ENCODE measurements around the gene GPD1L.

GPD1L gene

DNA sequence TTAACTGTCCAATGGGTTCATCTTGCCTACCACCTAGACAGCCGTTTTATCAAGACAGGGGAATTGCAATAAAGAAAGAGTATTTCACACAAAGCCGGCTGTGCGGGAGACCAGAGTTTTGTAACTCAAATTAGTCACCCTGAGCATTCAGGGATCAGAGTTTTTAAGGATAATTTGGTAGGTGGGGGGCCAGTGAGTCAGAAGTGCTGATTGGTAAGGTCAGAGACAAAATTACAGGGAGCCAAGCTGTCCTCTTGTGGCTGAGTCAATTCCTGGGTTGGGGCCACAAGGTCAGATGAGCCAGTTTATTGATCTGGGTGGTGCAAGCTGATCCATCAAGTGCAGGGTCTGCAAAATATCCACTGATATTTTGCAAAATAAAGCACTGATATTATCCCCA, 29.9 kb upstream of the GPD1L start:
- H3K27me3 ChIP-seq (ENCODE audit: control insufficient read depth, insufficient read depth, low read length), result no peaks in the 10 kb centered on the region
- no peak overlapping the region for H3K9ac ChIP-seq
- H2AFZ ChIP-seq, result no peak overlapping the region
- no peaks in the 10 kb centered on the region for H3K79me2 ChIP-seq
- no peak overlapping the region for H3K4me2 ChIP-seq (ENCODE audit: low read length)
- H3K4me3 ChIP-seq (ENCODE audit: low read depth, low read length), result no peak overlapping the region
- TF ChIP-seq, protein P1, sequence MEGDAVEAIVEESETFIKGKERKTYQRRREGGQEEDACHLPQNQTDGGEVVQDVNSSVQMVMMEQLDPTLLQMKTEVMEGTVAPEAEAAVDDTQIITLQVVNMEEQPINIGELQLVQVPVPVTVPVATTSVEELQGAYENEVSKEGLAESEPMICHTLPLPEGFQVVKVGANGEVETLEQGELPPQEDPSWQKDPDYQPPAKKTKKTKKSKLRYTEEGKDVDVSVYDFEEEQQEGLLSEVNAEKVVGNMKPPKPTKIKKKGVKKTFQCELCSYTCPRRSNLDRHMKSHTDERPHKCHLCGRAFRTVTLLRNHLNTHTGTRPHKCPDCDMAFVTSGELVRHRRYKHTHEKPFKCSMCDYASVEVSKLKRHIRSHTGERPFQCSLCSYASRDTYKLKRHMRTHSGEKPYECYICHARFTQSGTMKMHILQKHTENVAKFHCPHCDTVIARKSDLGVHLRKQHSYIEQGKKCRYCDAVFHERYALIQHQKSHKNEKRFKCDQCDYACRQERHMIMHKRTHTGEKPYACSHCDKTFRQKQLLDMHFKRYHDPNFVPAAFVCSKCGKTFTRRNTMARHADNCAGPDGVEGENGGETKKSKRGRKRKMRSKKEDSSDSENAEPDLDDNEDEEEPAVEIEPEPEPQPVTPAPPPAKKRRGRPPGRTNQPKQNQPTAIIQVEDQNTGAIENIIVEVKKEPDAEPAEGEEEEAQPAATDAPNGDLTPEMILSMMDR (IDR thresholded peaks at IDR 0.05), result no peak
- H3K9me3 ChIP-seq (ENCODE audit: control insufficient read depth, low read length), result no peaks in the 10 kb centered on the region
- H3K27ac ChIP-seq, result no peak overlapping the region
- no peaks in the 10 kb centered on the region for H3K4me1 ChIP-seq
- no peaks in the 10 kb centered on the region for H3K36me3 ChIP-seq (ENCODE audit: control insufficient read depth, insufficient read depth, low read length)

DNA sequence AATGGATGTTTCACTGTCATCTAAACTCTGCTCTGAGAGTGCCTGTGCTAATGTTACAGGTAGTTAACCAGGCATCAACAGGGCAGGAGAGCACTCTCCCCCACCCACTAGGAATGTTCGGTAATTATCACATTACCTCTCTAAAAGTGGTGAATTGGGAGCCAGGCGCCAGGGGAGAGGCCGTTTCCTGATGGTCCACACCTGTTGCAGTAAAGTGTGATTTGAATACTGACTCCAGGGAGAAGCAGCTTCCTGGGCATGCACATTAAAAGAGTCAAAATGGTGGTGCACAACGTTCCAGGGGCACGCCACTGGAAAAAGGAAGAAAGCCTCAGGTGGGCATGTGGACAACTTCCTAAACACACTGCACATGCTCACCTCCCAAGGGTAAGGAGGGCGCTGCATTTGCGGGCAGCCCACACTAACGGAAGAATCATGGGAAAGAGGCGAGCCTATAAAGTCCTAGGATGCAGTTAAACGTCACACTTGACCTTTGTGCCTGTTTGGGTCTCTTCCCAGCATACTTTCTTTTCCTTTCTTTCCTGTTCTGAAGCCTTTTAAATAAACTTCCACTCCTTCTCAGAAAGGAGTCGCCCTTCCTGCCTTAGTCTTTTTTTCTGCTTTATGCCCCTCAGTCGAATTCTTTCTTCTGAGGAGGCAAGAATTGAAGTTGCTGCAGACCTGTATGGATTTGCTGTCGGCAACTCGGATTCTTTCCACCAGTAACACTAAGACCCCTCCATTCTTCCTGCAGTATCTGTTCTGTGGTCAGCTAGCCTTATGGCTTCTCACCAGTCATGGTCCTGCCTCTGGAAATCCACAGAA, 28.9 kb upstream of the GPD1L start:
- H3K4me3 ChIP-seq (ENCODE audit: low read depth, low read length), result no peak overlapping the region
- H2AFZ ChIP-seq, result no peak overlapping the region
- no peaks in the 10 kb centered on the region for H3K4me1 ChIP-seq
- H3K36me3 ChIP-seq (ENCODE audit: control insufficient read depth, insufficient read depth, low read length), result no peaks in the 10 kb centered on the region
- TF ChIP-seq, protein P1 (IDR thresholded peaks at IDR 0.05), result no peak
- H3K27ac ChIP-seq, result peak overlapping the region; percentile 36
- H3K27me3 ChIP-seq (ENCODE audit: control insufficient read depth, insufficient read depth, low read length), result no peaks in the 10 kb centered on the region
- no peaks in the 10 kb centered on the region for H3K79me2 ChIP-seq
- H3K4me2 ChIP-seq (ENCODE audit: low read length), result no peak overlapping the region
- H3K9ac ChIP-seq, result no peak overlapping the region
- no peaks in the 10 kb centered on the region for H3K9me3 ChIP-seq (ENCODE audit: control insufficient read depth, low read length)

DNA sequence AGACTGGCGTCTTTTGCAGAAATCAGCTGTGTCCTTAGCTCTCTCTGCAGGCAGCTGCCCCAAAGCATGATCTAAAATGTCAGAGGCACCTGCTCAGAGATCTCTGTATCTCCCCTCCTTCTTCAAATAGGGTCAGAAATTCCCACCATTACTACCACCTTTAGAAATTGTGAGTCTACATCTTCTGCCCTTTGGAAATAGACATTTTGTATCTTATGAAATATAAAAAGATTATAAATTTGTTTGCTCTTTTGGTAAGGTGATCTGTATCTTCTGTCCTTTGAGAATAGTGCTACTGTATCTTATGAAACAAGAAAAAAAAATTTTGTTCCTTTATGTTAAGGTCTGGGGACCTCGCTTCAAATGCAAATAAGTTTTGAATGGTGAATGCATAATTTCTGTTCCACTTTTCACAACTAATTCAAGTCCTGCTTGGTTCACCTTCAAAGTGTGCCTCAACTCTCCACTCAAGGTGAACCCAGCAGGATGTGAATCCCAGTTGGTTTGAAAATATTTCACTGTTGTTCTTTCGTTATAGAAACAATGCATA, 28.3 kb upstream of the GPD1L start:
- Histone ChIP-seq H3K9ac (no peak overlapping the region), H2AFZ (no peak overlapping the region), H3K79me2 (no peaks in the 10 kb centered on the region), H3K27ac (no peak overlapping the region), H3K27me3 (ENCODE audit: control insufficient read depth, insufficient read depth, low read length) (no peaks in the 10 kb centered on the region), H3K4me3 (ENCODE audit: low read depth, low read length) (no peak overlapping the region), H3K9me3 (ENCODE audit: control insufficient read depth, low read length) (no peaks in the 10 kb centered on the region), H3K4me1 (no peaks in the 10 kb centered on the region), H3K36me3 (ENCODE audit: control insufficient read depth, insufficient read depth, low read length) (no peaks in the 10 kb centered on the region), H3K4me2 (ENCODE audit: low read length) (no peak overlapping the region)
- TF ChIP-seq, protein P1 (IDR thresholded peaks at IDR 0.05), result no peak

DNA sequence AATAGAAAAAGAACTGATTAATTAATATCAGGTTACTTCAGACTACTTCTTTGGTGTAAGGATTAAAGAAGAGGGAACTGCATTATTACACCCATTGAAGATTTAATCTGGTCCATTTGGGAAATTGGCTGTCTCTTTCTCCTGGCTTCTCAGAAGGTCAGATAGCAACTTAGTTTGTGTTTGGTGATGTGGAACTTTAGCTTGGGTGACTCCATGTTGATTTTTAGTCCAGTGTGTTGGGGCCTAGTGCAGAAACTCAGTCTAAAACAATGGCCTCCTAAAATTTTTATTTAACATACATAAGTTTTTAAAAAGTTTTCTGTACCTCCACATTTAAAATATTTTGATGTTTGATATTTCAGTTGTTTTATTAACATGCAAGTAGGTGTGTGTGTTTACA, 27.6 kb upstream of the GPD1L start:
- Histone ChIP-seq H3K36me3 (ENCODE audit: control insufficient read depth, insufficient read depth, low read length) (no peaks in the 10 kb centered on the region), H3K27me3 (ENCODE audit: control insufficient read depth, insufficient read depth, low read length) (no peaks in the 10 kb centered on the region), H3K4me1 (no peaks in the 10 kb centered on the region), H3K9me3 (ENCODE audit: control insufficient read depth, low read length) (no peaks in the 10 kb centered on the region), H3K79me2 (no peaks in the 10 kb centered on the region), H2AFZ (no peak overlapping the region), H3K4me2 (ENCODE audit: low read length) (no peak overlapping the region), H3K4me3 (ENCODE audit: low read depth, low read length) (no peak overlapping the region), H3K27ac (no peak overlapping the region), H3K9ac (no peak overlapping the region)
- TF ChIP-seq, protein P1 (IDR thresholded peaks at IDR 0.05), result no peak

DNA sequence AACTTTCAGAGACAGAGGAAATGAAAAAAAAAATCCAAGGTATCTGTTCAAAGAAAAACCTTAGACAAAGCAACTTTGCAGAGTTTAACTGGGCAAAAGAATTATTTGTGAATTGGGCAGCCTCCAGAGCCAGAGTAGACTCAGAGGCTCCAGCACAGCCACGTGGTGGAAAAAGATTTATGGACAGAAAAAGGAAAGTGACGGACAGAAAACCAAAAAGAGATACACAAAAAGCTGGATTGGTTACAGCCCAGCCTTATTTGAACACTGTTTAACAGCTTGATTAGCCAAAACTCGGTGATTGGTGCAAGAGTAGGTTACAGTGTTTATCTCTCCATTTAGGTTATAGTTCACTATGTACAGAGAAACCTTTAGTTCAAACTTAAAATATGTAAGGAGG, 23.7 kb upstream of the GPD1L start:
- H3K27ac ChIP-seq, result no peak overlapping the region
- H3K79me2 ChIP-seq, result no peaks in the 10 kb centered on the region
- H3K27me3 ChIP-seq (ENCODE audit: control insufficient read depth, insufficient read depth, low read length), result no peaks in the 10 kb centered on the region
- H3K9me3 ChIP-seq (ENCODE audit: control insufficient read depth, low read length), result no peaks in the 10 kb centered on the region
- H3K9ac ChIP-seq, result no peak overlapping the region
- H3K4me1 ChIP-seq, result no peaks in the 10 kb centered on the region
- H2AFZ ChIP-seq, result no peak overlapping the region
- TF ChIP-seq, protein P1 (IDR thresholded peaks at IDR 0.05), result no peak
- no peak overlapping the region for H3K4me3 ChIP-seq (ENCODE audit: low read depth, low read length)
- H3K36me3 ChIP-seq (ENCODE audit: control insufficient read depth, insufficient read depth, low read length), result no peaks in the 10 kb centered on the region
- H3K4me2 ChIP-seq (ENCODE audit: low read length), result no peak overlapping the region

All from parathyroid adenoma (tissue), 2 donors.